KG1 (cell line): Measurements from ENCODE around the gene HOXA5.

Experiments
- DNase-seq: peaks from one replicate; lab custom pipeline; 2025; lab: John Stamatoyannopoulos, UW

HOXA5 gene

DNA sequence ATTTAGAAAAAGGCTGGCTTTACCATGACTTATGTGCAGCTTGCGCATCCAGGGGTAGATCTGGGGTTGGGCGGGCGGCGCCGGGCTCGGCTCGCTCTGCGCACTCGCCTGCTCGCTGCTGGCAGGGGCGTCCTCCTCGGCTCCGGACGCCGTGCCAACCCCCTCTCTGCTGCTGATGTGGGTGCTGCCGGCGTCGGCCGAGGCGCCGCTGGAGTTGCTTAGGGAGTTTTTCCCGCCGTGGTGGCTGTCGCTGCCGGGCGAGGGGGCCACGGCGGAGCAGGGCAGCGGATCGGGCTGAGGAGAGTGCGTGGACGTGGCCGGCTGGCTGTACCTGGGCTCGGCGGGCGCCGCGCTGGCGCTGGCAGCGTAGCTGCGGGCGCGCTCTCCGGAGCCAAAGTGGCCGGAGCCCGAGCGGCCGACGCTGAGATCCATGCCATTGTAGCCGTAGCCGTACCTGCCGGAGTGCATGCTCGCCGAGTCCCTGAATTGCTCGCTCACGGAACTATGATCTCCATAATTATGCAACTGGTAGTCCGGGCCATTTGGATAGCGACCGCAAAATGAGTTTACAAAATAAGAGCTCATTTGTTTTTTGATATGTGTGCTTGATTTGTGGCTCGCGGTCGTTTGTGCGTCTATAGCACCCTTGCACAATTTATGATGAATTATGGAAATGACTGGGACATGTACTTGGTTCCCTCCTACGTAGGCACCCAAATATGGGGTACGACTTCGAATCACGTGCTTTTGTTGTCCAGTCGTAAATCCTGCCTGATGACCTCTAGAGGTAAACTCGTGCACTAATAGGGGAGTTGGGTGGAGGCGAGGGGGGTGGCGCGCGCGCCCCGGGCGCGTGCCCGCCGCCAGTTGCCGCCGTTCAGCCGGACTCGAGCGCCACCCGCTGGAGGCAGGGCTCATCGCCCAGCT, at the start of gene HOXA5:
TSS of gene HOXA5 (minus strand) at position 659 of the 927 bp plus-strand sequence. CDS start at position 585, 74 bp downstream.
- no peak for DNase-seq

DNA sequence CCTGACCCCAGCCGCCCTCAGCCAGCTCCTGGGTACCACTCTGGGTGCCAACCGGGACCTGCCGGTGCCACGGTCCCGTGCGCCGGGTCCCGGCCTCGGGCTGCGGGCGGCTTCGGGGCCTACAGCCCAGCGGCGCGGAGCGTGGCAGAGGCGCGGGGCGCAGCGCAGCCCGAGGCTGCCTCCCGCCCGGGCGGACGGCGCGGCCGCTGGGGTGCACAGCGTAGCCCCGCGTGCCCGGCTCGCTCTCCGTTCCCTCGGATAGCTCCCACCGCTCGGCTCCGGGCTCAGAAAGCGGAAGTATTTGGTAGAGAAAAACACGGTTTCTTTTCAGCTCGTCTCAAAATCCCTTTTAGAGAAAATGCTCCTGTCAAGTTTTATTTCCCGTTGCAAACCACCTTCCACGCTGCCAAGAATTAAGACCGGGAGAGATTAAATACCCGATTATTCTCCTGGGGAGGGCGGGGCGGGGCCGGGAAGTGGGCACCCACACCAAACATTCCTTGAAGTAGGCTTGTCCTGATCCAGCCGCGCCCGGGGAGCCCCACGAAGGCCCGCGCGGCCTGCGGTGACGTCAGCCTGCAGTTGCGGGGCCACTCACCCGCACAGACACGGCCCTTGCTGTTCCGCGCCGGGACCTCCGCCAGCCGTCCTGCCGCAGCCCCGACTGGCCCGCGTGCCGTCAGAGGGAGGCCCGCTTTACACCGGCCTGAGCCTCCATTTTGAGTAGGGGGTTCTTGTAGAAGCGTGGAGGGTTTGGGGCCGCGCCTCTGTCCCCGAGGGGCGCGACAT, 49.3 kb upstream of the HOXA5 start:
- no peak for DNase-seq

DNA sequence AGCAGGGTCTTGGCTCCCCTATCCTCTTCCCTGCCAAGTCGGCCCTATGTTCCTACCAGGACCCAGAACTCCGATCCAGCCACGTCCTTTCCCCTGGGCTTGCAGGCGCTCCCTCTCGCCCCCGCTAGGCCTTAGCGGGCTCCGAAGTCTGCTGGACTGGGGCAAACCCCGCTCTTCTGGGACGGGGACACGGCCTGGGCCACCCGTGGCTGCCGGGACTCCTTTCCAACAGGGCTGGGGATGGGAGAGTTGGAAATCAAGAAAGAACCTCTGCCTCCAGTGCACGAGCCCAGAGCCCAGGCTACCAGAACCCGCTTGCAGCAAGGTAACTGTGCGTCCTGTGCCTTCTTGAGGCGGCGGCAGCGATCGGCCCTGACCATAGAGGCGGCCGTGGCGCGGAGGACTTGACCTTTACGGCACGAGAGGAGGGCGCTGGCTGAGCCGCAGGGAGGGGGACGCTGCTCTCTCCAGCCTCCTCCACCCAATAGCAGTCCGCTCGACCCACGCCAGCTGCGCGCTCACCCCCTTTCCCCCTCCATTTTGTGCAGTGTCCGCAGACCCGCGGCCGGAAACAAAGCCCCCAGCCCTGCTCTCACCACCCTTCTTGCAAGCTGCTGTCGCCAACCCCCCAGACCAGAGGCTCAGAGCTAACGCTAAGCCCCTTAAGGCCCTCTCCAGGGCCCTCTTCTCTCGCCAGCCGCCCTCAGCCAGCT, 48.5 kb upstream of the HOXA5 start:
- no peak for DNase-seq

DNA sequence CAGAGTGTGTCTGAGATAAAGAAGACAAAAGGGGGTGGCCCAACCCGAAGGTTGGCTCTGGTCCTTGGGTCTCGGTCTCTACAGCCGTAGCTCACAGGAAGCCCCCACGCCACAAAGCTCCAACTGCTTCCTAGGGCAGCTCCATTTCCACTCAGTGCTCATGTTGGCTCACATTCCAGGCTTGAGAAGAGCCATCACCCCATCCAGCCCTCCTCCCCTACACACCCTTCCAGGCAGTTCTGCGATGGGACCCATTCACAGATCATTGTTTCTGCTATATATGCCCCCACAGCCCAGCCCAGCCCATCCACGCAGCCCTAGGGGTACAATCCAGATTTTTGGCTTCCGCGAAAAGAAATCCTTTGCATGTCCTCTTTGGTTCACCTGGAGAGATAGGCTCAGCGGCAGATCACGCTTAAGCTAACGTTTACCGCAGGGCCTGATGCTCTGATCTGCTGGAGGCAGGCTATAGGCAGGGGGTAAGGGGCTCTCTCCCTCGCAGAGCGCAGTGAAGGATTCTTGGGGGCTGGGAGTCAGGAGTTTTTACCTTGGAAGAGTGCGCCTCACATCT, 47.8 kb upstream of the HOXA5 start:
- no peak for DNase-seq

DNA sequence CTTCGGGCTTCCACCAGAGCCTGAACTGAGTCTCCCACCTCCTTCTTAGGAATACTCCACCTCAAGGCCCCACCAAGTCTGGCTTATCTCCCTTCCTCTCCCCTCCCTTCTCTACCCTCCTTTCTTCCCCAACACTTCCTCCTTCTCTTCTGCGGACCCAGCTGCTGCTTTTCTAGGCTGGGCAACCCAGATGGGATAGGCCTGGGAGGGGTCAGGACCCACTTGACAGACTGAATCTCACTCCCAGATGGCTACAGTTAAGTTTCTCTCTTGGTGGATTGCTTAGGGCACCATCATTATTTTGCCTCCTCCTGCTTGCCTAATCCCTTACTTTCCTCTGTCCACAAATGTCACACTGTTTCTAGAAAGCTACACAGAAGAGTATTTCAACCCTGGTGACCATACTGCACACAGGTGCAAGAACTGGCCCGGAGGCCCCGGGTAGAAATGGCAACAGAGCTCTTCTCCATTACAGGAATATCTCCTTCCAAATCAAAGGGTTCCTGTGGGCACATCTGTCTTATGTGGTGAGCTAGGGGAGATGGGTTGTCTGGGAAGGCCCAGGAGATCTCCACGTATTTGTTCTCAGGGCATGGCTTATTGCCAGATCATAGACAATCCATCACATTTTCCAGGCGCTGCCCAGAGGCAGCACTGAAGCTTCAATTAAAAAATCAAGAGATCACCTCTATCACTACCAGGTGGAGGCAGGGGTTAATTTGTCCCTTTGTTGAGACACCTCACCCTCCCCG, 46.7 kb upstream of the HOXA5 start:
- DNase-seq: no peak

DNA sequence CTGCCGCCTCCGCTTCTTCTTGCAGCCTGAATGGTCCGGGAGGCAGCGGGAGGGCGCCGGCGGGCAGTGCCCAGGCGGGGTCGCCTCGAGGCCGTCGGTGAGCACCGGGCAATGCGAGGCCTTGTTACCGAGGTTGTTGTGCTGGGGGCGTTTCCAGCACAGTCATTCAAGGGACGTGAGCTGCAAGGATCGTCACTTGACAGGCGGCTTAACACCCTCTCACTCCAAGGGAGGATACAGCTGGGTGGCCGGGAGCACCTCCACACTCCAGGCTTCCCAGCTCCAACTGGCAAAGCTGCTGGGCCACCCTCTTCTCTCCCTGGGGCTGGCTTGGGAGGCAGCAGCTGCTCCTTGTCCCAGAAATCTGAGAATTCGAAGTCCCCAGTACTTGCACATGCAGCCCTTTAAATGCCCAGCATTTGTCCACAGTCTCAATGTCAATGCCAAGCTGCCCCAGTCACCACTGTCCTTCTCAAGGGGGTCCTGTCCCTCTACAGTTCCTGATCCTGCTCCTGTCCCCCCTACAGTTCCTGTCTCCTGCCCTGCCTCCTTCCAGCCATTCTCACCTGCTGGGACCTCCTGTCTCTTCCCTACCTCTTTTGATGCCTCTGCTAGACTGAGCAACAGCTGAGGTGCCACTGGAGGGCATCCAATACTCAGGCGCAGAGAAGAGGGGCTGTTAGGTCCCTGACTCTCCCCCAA, 46.0 kb upstream of the HOXA5 start:
- no peak for DNase-seq

DNA sequence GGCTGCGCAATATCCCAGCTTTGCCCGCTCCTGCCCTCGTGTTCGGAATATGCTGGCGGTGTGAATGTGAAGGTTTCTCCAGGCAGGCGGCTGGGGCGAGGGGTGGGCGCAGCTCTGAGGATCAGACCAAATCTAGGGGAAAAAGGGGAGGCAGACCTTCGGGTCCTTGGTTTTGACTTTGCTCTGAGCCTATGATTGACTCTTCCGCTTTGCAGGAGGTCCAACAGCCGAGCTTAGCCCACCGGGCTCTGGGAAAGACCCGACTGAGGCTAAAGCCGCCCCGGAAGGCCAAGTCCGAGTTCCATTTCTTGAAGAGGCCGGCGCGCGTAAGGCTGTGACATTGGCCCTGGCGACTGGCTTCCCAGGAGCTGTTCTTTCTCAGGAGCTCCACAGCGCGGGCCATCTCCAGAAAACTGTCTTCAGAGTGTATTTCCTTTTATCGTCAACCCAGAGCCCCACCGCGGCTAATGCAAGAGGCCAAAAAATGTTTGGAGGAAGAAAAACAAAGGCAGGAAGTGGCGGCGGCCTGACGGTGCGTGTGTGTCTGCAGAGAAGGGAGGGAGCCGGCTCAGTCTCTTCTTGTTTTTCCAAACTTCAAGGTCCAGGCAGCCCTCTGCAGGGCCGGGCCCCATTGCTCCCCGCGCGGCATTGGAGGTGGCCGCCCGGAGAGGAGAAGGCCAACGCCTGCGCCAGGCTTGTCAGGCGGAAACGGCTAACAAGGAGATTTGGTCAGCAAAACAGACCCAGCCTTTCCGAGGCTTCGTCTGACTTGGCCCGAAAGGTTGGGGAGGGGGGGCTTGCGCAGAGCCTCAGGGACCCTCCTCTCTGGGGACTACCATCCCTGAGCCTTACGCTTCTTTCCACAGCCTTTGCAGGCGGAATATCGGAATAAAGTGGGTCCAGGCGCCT, 45.2 kb upstream of the HOXA5 start:
- no peak for DNase-seq

DNA sequence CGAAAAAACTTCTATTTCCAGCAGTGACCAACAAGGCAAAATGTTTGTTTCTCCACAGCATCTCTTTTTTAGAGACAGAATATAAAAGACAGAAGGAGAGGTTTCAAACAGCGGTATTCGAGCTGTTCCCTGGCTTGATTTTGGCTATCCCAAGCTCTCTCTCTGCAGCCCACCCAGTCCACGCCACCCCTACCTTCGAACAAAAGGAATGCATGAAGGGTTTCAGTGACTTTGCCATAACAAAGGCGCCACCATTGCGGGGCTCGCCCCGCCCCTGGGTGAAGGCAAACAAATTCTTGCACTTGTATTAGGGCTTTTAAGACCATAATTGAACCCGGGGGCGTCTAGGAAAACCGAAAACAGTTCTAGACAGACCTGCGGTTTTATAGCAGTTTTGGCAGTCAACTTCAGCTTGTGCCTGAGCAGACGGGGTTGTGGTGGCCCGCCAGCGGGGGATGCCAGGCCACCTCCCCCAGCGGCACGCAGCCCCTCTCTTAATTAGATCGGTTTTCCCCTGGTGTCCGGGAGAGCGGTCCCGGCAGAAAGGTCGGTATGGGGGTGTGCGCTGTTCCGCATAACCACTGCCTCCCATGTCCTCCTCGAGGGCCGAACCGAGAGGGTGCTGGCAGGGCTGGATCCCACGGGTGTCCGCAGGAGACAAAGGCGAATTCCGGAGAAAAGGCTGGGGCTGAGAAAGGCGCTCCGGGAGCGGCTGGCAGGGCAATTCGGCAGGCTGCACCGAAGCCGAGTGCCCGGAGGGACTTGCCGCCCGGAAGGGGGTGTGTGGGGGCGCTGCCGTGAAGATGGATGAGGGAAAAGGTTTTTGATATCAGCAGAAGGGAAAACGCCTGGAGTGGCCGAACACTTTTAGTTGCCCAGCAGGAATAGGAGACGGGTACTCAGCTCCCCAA, 44.2 kb upstream of the HOXA5 start:
- no peak for DNase-seq

DNA sequence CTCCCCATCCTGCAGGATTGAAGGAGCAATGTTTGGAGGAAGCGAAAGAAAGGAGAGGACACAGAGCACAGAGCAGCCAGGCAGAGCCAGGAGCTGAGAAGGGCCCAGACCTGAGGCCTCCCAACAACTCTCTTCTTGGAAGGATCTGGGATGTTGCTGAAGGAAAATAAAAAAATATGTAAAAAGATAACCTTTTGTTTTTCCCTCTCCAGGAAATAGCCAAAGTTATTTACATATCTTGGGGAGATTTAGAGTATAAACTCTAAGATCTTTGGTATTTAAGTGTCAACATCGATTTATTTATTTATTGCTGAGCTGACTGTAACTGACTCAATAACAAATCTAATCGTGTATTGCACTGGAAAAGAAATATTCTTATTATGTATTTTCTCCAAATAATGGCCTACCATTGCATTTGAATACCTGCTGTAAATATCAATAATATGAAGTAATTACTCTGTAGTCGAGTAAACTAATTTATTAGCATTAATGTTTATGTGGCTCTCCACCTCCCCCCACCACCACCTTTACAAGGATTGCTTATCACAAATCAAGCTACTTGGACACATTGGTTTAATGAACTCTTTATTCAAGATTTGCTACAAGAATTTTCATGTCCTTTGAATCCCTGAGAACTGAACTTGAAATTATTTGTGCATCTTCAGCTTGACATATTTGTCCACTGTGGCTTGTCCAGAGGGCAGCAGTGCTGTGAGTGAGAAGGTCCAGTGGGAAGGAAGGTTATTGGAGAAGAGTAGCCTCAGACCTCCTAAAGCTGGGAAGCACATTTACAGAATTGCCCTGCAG, 43.4 kb upstream of the HOXA5 start:
- no peak for DNase-seq

DNA sequence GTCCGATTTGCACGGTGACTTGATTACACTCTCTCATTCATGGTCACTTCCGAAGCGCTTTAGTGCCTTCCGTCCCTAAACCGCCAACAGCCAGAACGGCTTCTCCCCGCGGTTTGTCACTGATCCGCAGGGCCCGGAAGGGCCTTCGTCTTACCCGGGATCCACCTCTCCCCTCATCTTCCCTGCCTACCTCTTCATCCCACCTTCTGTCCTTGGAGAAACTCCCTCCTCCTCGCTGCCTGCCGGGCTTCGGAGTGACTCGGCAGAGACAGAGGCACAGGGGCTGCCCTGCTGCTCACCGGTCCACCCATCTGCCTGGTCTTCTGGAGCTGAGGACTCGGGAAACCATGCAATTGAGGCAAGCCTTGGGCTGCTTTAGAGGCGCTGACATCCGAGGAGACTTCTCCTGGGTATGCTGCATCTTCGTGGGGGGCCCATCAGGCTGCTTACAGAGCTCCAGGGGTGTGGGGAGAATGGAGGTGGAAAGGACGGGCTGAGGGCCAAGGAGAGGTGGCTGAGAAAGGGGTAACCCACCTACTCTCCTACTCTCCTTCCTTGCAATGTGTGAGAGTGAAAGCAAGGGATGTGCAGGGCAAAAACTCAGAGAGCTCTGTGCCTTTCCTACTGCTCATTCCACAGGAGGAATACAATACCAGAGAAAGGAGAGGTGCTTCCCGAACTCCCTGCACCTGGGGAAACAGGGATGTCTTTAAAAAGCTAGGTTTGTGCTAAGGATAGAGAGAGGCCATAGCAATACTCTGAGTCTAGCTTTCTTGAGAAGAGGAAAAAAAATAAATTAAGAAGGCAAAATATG, 42.6 kb upstream of the HOXA5 start:
- no peak for DNase-seq

DNA sequence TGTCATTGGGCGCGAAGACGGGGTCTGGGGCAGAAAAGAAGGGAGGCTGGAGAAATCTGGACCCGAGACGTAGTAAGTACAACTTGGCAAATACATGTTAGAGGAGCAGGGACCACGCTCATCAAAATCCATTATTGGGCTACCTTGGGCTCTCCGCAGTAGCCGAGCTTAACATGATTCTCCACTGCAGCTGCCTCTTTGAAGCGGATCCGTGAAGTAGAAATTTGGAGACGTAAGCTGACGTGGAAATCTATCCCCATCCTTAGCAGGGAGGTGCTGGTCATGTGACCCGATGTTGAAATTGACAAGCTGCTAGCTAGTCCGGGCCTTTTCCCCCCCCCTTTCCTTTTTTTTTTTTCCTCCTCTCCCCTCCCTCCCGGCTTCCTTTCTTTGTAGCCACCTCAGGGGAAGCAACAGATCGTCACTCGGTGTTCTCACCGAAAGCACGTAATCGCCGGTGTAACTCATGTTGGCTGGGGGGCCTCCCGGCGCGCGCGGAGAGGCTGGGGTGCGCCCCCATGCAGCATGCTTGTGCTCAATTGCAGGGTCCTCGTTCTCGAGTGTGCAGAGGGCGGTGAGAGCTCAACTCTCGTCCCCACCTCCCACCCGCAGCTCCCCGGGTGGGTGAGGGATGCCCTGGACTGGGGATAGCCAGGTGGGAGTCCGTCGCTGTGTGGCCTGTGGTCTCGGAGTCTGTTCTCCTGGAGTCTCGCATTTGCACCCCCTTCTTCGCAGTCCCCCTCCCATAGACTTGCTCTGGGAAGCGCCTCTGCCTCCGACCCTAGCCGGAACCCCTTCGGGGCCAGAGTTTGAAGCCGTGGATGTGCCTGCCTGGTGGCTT, 41.8 kb upstream of the HOXA5 start, which contains the start of gene HOXA11:
TSS of gene HOXA11 (minus strand) at position 220 of the 841 bp plus-strand sequence. CDS start at position 132, 88 bp downstream.
- no peak for DNase-seq

DNA sequence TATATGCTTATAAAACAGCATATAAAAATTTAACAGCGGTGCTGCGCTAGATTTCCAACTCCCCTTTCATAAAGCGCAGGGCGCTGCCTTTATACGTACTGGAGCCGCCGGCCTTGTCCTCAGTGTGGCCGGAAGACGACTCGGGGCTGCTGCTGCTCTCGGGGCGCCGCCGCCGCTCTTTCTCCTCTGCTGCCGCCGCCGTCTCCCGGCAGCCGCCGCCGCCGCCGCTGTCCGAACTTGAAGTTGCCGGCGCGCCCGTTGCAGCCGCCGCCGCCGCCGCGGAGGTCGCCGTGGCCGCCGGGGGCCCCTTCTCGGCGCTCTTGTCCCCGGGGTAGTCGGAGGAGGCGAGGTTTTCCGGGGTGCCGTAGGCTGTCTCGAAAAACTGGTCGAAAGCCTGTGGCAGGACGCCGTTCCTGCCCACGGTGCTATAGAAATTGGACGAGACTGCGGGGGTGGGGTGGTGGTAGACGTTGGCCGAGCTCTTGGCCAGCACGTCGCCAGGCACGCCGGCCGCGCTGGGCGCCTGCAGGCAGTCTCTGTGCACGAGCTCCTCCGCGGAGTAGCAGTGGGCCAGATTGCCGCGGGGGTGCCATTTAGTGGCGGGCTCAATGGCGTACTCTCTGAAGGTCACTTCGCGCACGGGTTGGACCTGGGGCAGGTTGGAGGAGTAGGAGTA, 41.0 kb upstream of the HOXA5 start:
- DNase-seq: no peak

DNA sequence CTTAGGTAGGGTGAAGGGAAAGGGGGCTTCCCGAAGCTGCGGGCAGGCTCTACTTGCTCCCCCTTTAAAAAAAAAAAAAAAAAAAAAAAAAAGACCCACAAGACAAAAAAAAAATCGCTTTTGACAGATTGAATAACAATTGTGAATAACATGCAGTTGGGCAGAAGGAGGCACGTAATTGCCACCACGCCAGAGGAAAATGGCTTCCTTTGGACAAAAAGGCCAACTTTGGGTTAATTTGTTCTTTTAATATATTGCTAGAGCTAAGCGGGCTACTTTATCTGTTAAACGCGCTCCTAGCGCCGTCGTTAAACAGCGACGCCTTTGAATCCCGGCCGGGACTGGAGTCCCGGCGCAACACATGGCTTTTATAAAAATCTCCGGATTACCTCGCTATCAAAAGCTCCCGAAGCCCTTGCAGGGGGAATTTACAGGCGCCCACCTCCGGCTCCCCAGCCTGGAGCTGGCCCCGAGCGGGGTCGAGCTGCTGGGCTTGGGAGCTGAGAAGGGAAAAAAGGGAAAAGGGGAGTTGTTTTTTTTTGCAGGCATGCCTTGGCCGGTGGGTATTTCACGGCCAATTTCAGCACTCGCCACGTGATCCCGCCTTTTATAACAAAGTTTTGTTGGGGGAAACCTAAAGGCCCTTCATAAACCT, 40.3 kb upstream of the HOXA5 start:
- no peak for DNase-seq

DNA sequence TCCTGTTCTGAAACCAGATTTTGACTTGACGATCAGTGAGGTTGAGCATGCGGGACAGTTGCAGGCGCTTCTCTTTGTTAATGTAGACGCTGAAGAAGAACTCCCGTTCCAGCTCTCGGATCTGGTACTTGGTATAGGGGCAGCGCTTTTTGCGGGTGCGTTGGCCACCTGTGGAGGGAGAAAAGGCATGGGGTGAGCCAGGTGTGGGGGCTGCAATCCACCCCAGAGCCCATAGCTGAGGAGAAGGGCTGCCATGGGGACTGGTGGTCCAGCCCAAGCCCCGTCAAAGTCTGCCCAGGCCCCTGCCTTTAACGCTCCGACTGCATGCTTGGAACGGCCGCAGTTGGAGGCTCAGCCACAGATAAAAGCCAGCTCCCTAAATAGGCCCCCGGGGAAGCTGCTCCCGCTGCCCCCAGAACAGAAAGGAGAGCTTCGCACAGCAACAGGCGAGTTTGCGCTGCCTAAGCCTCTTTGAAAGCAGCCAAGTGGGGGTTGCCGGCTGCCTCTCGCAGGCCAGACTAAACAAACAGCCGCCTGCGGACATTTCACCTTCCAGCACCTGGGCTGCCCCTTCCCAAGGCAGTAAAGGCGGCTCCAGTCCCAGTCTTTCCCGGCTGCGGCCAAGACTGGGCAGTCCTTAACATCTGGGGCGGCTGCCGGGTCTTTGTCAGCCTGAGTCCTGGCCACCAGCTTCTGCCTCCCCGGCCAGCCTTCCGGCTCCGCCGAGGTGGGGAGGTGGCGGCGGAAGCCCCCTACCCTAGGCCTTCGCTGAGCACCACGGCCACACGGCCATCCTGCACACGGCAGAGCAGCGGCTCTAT, 39.6 kb upstream of the HOXA5 start:
- DNase-seq: no peak
